ENCODE results near the gene KPNA5.
"Not testable (repeated sequence)": the region's sequence is repeated elsewhere in the genome, so short reads cannot be mapped to it uniquely, and the experiment has no call there.

The KPNA5 gene

GRCh38 chr6:116695401-116695800 lies 14.4 kb downstream of the KPNA5 start:
- DNase-seq (ENCODE audit: insufficient read length, low spot score): peak; percentile 7
- no peak for FAIRE-seq

- FAIRE-seq (no peak), DNase-seq (ENCODE audit: insufficient read length, low spot score) (no peak)
Measured at GRCh38 chr6:116697480-116697879, 16.5 kb downstream of the KPNA5 start.

GRCh38 chr6:116703888-116704287 lies 22.9 kb downstream of the KPNA5 start:
- FAIRE-seq: not testable (repeated sequence)

GRCh38 chr6:116705917-116706316 lies 24.9 kb downstream of the KPNA5 start:
- FAIRE-seq: no peak
- DNase-seq (ENCODE audit: insufficient read length, low spot score): no peak

More at GRCh38 chr6:116703888-116704287, 22.9 kb downstream of the KPNA5 start:
- not testable (repeated sequence) for DNase-seq (ENCODE audit: insufficient read length, low spot score)

- no peak for FAIRE-seq
- DNase-seq (ENCODE audit: insufficient read length, low spot score): no peak
Measured at GRCh38 chr6:116714296-116714695, 33.3 kb downstream of the KPNA5 start.

- peak; percentile 8 for FAIRE-seq
- DNase-seq (ENCODE audit: insufficient read length, low spot score): no peak
Measured at GRCh38 chr6:116714761-116715160, 33.8 kb downstream of the KPNA5 start.

- DNase-seq (ENCODE audit: insufficient read length, low spot score) (no peak), FAIRE-seq (no peak)
Measured at GRCh38 chr6:116726947-116727346, 45.9 kb downstream of the KPNA5 start.

- FAIRE-seq (peak; percentile 23), DNase-seq (ENCODE audit: insufficient read length, low spot score) (no peak)
Measured at GRCh38 chr6:116730513-116730912, 49.5 kb downstream of the KPNA5 start.

GRCh38 chr6:116737004-116737403 lies 56.0 kb downstream of the KPNA5 start:
- DNase-seq (ENCODE audit: insufficient read length, low spot score) (no peak), FAIRE-seq (no peak)

- DNase-seq (ENCODE audit: insufficient read length, low spot score); FAIRE-seq: not testable (repeated sequence)
Measured at GRCh38 chr6:116740486-116740885, 59.5 kb downstream of the KPNA5 start.

- DNase-seq (ENCODE audit: insufficient read length, low spot score): no peak
- FAIRE-seq: no peak
Measured at GRCh38 chr6:116741571-116741970, 60.6 kb downstream of the KPNA5 start.

GRCh38 chr6:116745176-116745575 lies 64.2 kb downstream of the KPNA5 start:
- no peak for DNase-seq (ENCODE audit: insufficient read length, low spot score)
- FAIRE-seq: no peak

- DNase-seq (ENCODE audit: insufficient read length, low spot score) (no peak), FAIRE-seq (no peak)
Measured at GRCh38 chr6:116761779-116762178, 80.8 kb downstream of the KPNA5 start.

GRCh38 chr6:116762235-116762634 lies 81.2 kb downstream of the KPNA5 start:
- FAIRE-seq: no peak
- no peak for DNase-seq (ENCODE audit: insufficient read length, low spot score)

GRCh38 chr6:116763048-116763447 lies 82.0 kb downstream of the KPNA5 start:
- FAIRE-seq (no peak), DNase-seq (ENCODE audit: insufficient read length, low spot score) (no peak)

GRCh38 chr6:116763906-116764628 lies 83.1 kb downstream of the KPNA5 start:
- FAIRE-seq: no peak
- DNase-seq (ENCODE audit: insufficient read length, low spot score): no peak

- FAIRE-seq (no peak), DNase-seq (ENCODE audit: insufficient read length, low spot score) (no peak)
Measured at GRCh38 chr6:116764629-116764960, 83.6 kb downstream of the KPNA5 start.

- FAIRE-seq (no peak), DNase-seq (ENCODE audit: insufficient read length, low spot score) (no peak)
Measured at GRCh38 chr6:116764961-116765841, 84.2 kb downstream of the KPNA5 start, which contains the start of gene FAM162B. TSS of gene FAM162B (minus strand) at chr6:116765719. CDS start at chr6:116765576, 143 bp downstream.

GRCh38 chr6:116766506-116767176 lies 85.6 kb downstream of the KPNA5 start:
- no peak for FAIRE-seq
- no peak for DNase-seq (ENCODE audit: insufficient read length, low spot score)

- DNase-seq (ENCODE audit: insufficient read length, low spot score) (no peak), FAIRE-seq (no peak)
Measured at GRCh38 chr6:116767715-116768114, 86.7 kb downstream of the KPNA5 start.

GRCh38 chr6:116772450-116772849 lies 91.4 kb downstream of the KPNA5 start:
- FAIRE-seq: no peak
- no peak for DNase-seq (ENCODE audit: insufficient read length, low spot score)

All from GM19239 (cell line).